Activated T-helper 17 cell treated with anti-CD3 and anti-CD28 coated beads, Interleukin-2, amount 50 U/mL, for 72 hours (primary cell): ENCODE results near the gene PRKRIP1. TPM values are rescaled to one million over a fixed set of nuclear protein-coding genes. Genes with fewer than 3 reads are reported as not detected.
A peak's percentile ranks its signal among the peaks of the same experiment; 100 is the strongest.
"Not testable (repeated sequence)": the region's sequence is repeated elsewhere in the genome, so short reads cannot be mapped to it uniquely, and the experiment has no call there.

Experiments used
- ATAC-seq: fragments of 150-1000 bp; cut with Tn5 transposase; replicated peaks from 2 replicates; pipeline ENCODE4 v1.10.0; 2021; ENCODE audit warnings: mild to moderate bottlenecking, moderate library complexity
- H3K27ac Mint-ChIP-seq: one replicate; pipeline ENCODE4 v1.8.0; 2022; ENCODE audit warnings: mixed read lengths
- H3K27me3 Mint-ChIP-seq: one replicate; pipeline ENCODE4 v1.8.0; 2022; ENCODE audit warnings: mixed read lengths
- H3K36me3 Mint-ChIP-seq: one replicate; pipeline ENCODE4 v1.8.0; 2022; ENCODE audit warnings: low read depth, mild to moderate bottlenecking, mixed read lengths
- H3K4me1 Mint-ChIP-seq: one replicate; pipeline ENCODE4 v1.8.0; 2022; ENCODE audit warnings: mixed read lengths
- H3K4me3 Mint-ChIP-seq: one replicate; pipeline ENCODE4 v1.8.0; 2022; ENCODE audit warnings: mild to moderate bottlenecking, mixed read lengths
- H3K9me3 Mint-ChIP-seq: one replicate; pipeline ENCODE4 v1.8.0; 2022; ENCODE audit warnings: mixed read lengths
- total RNA-seq, 2 donors: library from RNA; stranded (reverse); gene quantifications; one replicate each; pipeline ENCODE4 v1.2.3, GENCODE V29; 2022

Gene PRKRIP1
- total RNA-seq, result 10 to 100 TPM; 41.7 to 76.6 TPM

- Mint-ChIP-seq H3K27ac (peak within 1 kb of the TSS; percentile 95), H3K27me3 (no peaks in the 10 kb centered on the region), H3K4me3 (peak within 1 kb of the TSS; percentile 96), H3K9me3 (no peaks in the 10 kb centered on the region), H3K36me3 (peaks cover 81% of the 10 kb centered on the region), H3K4me1 (peaks cover 15% of the 10 kb centered on the region)
- ATAC-seq, result peak; percentile 98
Measured at GRCh38 chr7:102395873-102396709, at the start of gene PRKRIP1. Gene PRKRIP1, plus strand, starts transcription at chr7:102396363. Its CDS starts 49 bp downstream, at chr7:102396412.

- H3K27ac Mint-ChIP-seq, H3K36me3 Mint-ChIP-seq, H3K27me3 Mint-ChIP-seq, H3K4me1 Mint-ChIP-seq, H3K4me3 Mint-ChIP-seq, H3K9me3 Mint-ChIP-seq, ATAC-seq: not testable (repeated sequence)
Measured at GRCh38 chr7:102346983-102347382, 49.2 kb upstream of the PRKRIP1 start.

GRCh38 chr7:102356344-102356743 is 39.8 kb upstream of the PRKRIP1 start, which contains the start of gene SPDYE6:
Gene SPDYE6, minus strand, starts transcription at chr7:102356444. Its CDS starts 421 bp downstream, at chr7:102356023.
- not testable (repeated sequence) for ATAC-seq, H3K4me1 Mint-ChIP-seq

GRCh38 chr7:102363549-102364393 is 32.4 kb upstream of the PRKRIP1 start:
- Mint-ChIP-seq H3K27ac (peak overlapping the region; percentile 88), H3K36me3 (peaks cover 43% of the 10 kb centered on the region), H3K4me3 (peak overlapping the region; percentile 87)
- not testable (repeated sequence) for H3K27me3 Mint-ChIP-seq, H3K4me1 Mint-ChIP-seq, H3K9me3 Mint-ChIP-seq
- peak; percentile 99 for ATAC-seq

More at GRCh38 chr7:102356344-102356743, 39.8 kb upstream of the PRKRIP1 start, which contains the start of gene SPDYE6:
- H3K27me3 Mint-ChIP-seq, H3K27ac Mint-ChIP-seq, H3K4me3 Mint-ChIP-seq, H3K9me3 Mint-ChIP-seq, H3K36me3 Mint-ChIP-seq: not testable (repeated sequence)

- H3K4me1 Mint-ChIP-seq, result not testable (repeated sequence)
Measured at GRCh38 chr7:102364394-102364886, 31.7 kb upstream of the PRKRIP1 start.

GRCh38 chr7:102365390-102365789 is 30.8 kb upstream of the PRKRIP1 start:
- Mint-ChIP-seq H3K36me3 (peaks cover 50% of the 10 kb centered on the region), H3K4me3 (peak overlapping the region; percentile 87)
- ATAC-seq, H3K9me3 Mint-ChIP-seq, H3K4me1 Mint-ChIP-seq, H3K27ac Mint-ChIP-seq, H3K27me3 Mint-ChIP-seq: not testable (repeated sequence)

More at GRCh38 chr7:102364394-102364886, 31.7 kb upstream of the PRKRIP1 start:
- peak overlapping the region; percentile 88 for H3K27ac Mint-ChIP-seq
- peak overlapping the region; percentile 87 for H3K4me3 Mint-ChIP-seq
- H3K36me3 Mint-ChIP-seq, result peaks cover 43% of the 10 kb centered on the region
- not testable (repeated sequence) for H3K9me3 Mint-ChIP-seq, H3K27me3 Mint-ChIP-seq, ATAC-seq

GRCh38 chr7:102370038-102370437 is 26.1 kb upstream of the PRKRIP1 start:
- Mint-ChIP-seq H3K4me3 (peak overlapping the region; percentile 19), H3K36me3 (peaks cover 74% of the 10 kb centered on the region)
- not testable (repeated sequence) for H3K27ac Mint-ChIP-seq, H3K27me3 Mint-ChIP-seq, H3K9me3 Mint-ChIP-seq, ATAC-seq, H3K4me1 Mint-ChIP-seq

GRCh38 chr7:102372796-102373195 is 23.4 kb upstream of the PRKRIP1 start:
- H3K4me3 Mint-ChIP-seq, H3K9me3 Mint-ChIP-seq, ATAC-seq, H3K27me3 Mint-ChIP-seq, H3K27ac Mint-ChIP-seq: not testable (repeated sequence)
- H3K4me1 Mint-ChIP-seq, result peaks cover 15% of the 10 kb centered on the region
- H3K36me3 Mint-ChIP-seq, result peaks cover 80% of the 10 kb centered on the region

- Mint-ChIP-seq H3K9me3 (no peaks in the 10 kb centered on the region), H3K4me3 (no peak overlapping the region), H3K27ac (peak overlapping the region; percentile 62), H3K27me3 (no peaks in the 10 kb centered on the region), H3K4me1 (peaks cover 15% of the 10 kb centered on the region), H3K36me3 (peaks cover 91% of the 10 kb centered on the region)
- peak; percentile 66 for ATAC-seq
Measured at GRCh38 chr7:102376964-102377466, 19.1 kb upstream of the PRKRIP1 start.

GRCh38 chr7:102380837-102381236 is 15.3 kb upstream of the PRKRIP1 start:
- not testable (repeated sequence) for ATAC-seq, H3K27me3 Mint-ChIP-seq, H3K9me3 Mint-ChIP-seq, H3K27ac Mint-ChIP-seq, H3K4me3 Mint-ChIP-seq
- Mint-ChIP-seq H3K36me3 (peaks cover 100% of the 10 kb centered on the region), H3K4me1 (peaks cover 11% of the 10 kb centered on the region)

GRCh38 chr7:102381696-102382425 is 14.3 kb upstream of the PRKRIP1 start:
- not testable (repeated sequence) for H3K4me1 Mint-ChIP-seq, H3K27me3 Mint-ChIP-seq, H3K4me3 Mint-ChIP-seq, H3K27ac Mint-ChIP-seq, ATAC-seq, H3K9me3 Mint-ChIP-seq
- peaks cover 100% of the 10 kb centered on the region for H3K36me3 Mint-ChIP-seq

GRCh38 chr7:102387064-102387463 is 9.1 kb upstream of the PRKRIP1 start:
- Mint-ChIP-seq H3K36me3 (peaks cover 69% of the 10 kb centered on the region), H3K27ac (no peak overlapping the region), H3K4me1 (peaks cover 4% of the 10 kb centered on the region), H3K27me3 (no peaks in the 10 kb centered on the region), H3K9me3 (no peaks in the 10 kb centered on the region), H3K4me3 (no peak overlapping the region)
- ATAC-seq, result no peak

GRCh38 chr7:102389810-102390209 is 6.4 kb upstream of the PRKRIP1 start:
- Mint-ChIP-seq H3K4me3 (no peak overlapping the region), H3K27me3 (no peaks in the 10 kb centered on the region), H3K9me3 (no peaks in the 10 kb centered on the region), H3K36me3 (peaks cover 61% of the 10 kb centered on the region), H3K4me1 (peaks cover 4% of the 10 kb centered on the region), H3K27ac (no peak overlapping the region)
- ATAC-seq, result no peak
